Astrocyte (in vitro differentiated cells and primary cell): ENCODE measurements around the gene SIPA1. TPM values are rescaled to one million over a fixed set of nuclear protein-coding genes. Genes with fewer than 3 reads are reported as not detected.

Source experiments
- DNase-seq: peaks from one replicate; pipeline ENCODE4 v3.0.0-alpha.2; 2010; ENCODE audit warnings: low read depth
- FAIRE-seq: peaks from 2 replicates; lab custom pipeline; 2011; peaks lifted over from hg19 to GRCh38; lab: Jason Lieb, UNC
- H2AFZ ChIP-seq: 2 replicates; pipeline ENCODE4 v1.6.0; 2012; ENCODE audit warnings: low read depth, low read length, inconsistent platforms
- H3K27ac ChIP-seq: 2 replicates; pipeline ENCODE4 v1.5.1; 2011; ENCODE audit warnings: low read depth, low read length, inconsistent platforms
- H3K27me3 ChIP-seq: 2 replicates; pipeline ENCODE4 v1.6.0; 2011; ENCODE audit warnings: low read length, inconsistent platforms; ENCODE audit not compliant: insufficient read depth
- H3K36me3 ChIP-seq: 2 replicates; pipeline ENCODE4 v1.5.1; 2011; ENCODE audit warnings: low read length, inconsistent platforms; ENCODE audit not compliant: insufficient read depth
- H3K4me1 ChIP-seq: 2 replicates; pipeline ENCODE4 v1.5.1; 2011; ENCODE audit warnings: low read length, inconsistent platforms; ENCODE audit not compliant: insufficient read depth
- H3K4me2 ChIP-seq: 2 replicates; pipeline ENCODE4 v1.6.0; 2012; ENCODE audit warnings: low read length, inconsistent platforms
- H3K4me3 ChIP-seq: 2 replicates; pipeline ENCODE4 v1.5.1; 2011; ENCODE audit warnings: low read depth, mild to moderate bottlenecking, low read length, inconsistent platforms; ENCODE audit not compliant: insufficient read depth
- H3K79me2 ChIP-seq: 2 replicates; pipeline ENCODE4 v1.6.0; 2012; ENCODE audit warnings: mild to moderate bottlenecking, low read length, inconsistent platforms; ENCODE audit not compliant: insufficient read depth
- H3K9ac ChIP-seq: 2 replicates; pipeline ENCODE4 v1.6.0; 2012; ENCODE audit warnings: mild to moderate bottlenecking, low read length, inconsistent platforms
- H3K9me3 ChIP-seq: 2 replicates; pipeline ENCODE4 v1.5.1; 2012; ENCODE audit warnings: low read depth, mild to moderate bottlenecking, low read length, inconsistent platforms; ENCODE audit not compliant: insufficient read depth
- H4K20me1 ChIP-seq: 2 replicates; pipeline ENCODE4 v1.6.0; 2012; ENCODE audit warnings: low read length, inconsistent platforms; ENCODE audit not compliant: insufficient read depth
- H3K27ac Mint-ChIP-seq: one replicate; pipeline ENCODE4 v1.8.0; 2021; ENCODE audit warnings: mild to moderate bottlenecking, mixed read lengths; ENCODE audit not compliant: unreplicated experiment
- H3K27me3 Mint-ChIP-seq: one replicate; pipeline ENCODE4 v1.8.0; 2021; ENCODE audit warnings: low read depth, mixed read lengths; ENCODE audit not compliant: unreplicated experiment
- H3K36me3 Mint-ChIP-seq: one replicate; pipeline ENCODE4 v1.8.0; 2021; ENCODE audit warnings: low read depth, mixed read lengths; ENCODE audit not compliant: unreplicated experiment
- H3K4me1 Mint-ChIP-seq: one replicate; pipeline ENCODE4 v1.8.0; 2021; ENCODE audit warnings: low read depth, mixed read lengths; ENCODE audit not compliant: unreplicated experiment
- H3K4me3 Mint-ChIP-seq: one replicate; pipeline ENCODE4 v1.8.0; 2021; ENCODE audit warnings: mild to moderate bottlenecking, moderate library complexity, mixed read lengths; ENCODE audit not compliant: unreplicated experiment
- H3K9me3 Mint-ChIP-seq: one replicate; pipeline ENCODE4 v1.8.0; 2021; ENCODE audit warnings: mild to moderate bottlenecking, mixed read lengths; ENCODE audit not compliant: unreplicated experiment
- CTCF ChIP-seq: IDR thresholded peaks from 2 replicates; pipeline ENCODE4 v1.5.1; 2011; ENCODE audit warnings: low read depth, mild to moderate bottlenecking, inconsistent platforms, low read length, moderate library complexity; ENCODE audit not compliant: insufficient read depth
- EZH2 ChIP-seq: IDR thresholded peaks from 2 replicates; pipeline ENCODE4 v1.6.1; 2012; ENCODE audit warnings: mild to moderate bottlenecking, low read length, inconsistent platforms; ENCODE audit not compliant: insufficient read depth
- total RNA-seq: library from RNA; stranded (reverse); gene quantifications from 2 replicates; pipeline ENCODE4 v1.2.1, GENCODE V29; 2021

The SIPA1 gene
- total RNA-seq, 1 donor from 2014 or later, result 26.7 TPM

DNA sequence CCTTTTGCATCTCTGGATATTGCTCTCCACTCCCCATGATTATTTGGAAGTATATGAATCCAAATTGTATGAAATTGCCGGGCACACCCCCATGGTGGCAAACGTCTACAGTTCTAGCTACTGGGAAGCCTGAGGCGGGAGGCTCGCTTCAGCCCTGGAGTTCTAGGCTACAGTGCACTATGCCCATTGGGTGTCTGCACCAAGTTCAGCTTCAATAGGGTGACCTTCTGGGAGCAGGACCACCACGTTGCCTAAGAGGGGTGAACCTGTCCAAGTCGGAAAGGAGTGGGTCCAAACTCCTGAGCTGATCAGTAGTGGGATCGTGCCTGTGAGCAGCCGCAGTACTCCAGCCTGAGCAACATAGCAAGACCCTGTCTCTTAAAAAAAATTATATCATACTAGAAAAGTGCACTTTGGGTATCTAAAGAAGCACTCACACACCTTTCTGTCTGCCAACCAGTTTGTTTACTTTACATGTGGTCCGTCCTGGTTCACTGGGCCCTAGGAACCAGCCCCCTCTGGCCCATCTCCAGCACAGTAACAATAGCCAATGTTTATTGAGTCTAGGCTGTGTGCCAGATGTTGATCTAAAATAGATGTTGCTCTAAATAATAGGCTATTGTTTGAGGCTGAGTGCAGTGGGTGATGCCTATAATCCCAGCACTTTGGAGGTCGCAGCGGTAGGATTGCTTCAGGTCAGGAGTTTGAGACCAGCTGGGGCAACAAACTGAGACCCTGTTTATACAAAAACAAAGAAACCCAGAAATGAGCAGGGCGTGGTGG lies 57.7 kb downstream of the SIPA1 start:
- H3K9me3 ChIP-seq, result no peaks in the 10 kb centered on the region
- H3K27me3 ChIP-seq, result peaks cover 15% of the 10 kb centered on the region
- H3K4me2 ChIP-seq, result no peak overlapping the region
- Mint-ChIP-seq H3K27ac (no peak overlapping the region), H3K36me3 (peaks cover 1% of the 10 kb centered on the region), H3K4me1 (no peaks in the 10 kb centered on the region), H3K27me3 (peaks cover 32% of the 10 kb centered on the region), H3K4me3 (no peak overlapping the region), H3K9me3 (peaks cover 4% of the 10 kb centered on the region)
- TF ChIP-seq CTCF (no peak), EZH2 (no peak)
- H3K27ac ChIP-seq, result no peak overlapping the region
- H4K20me1 ChIP-seq, result no peaks in the 10 kb centered on the region
- H3K4me3 ChIP-seq, result no peak overlapping the region
- no peaks in the 10 kb centered on the region for H3K79me2 ChIP-seq
- no peaks in the 10 kb centered on the region for H3K4me1 ChIP-seq
- H3K36me3 ChIP-seq, result no peaks in the 10 kb centered on the region
- DNase-seq, result no peak
- no peak for FAIRE-seq
- no peak overlapping the region for H2AFZ ChIP-seq
- no peak overlapping the region for H3K9ac ChIP-seq

- Histone ChIP-seq H3K9me3 (no peaks in the 10 kb centered on the region), H3K27me3 (peaks cover 15% of the 10 kb centered on the region), H3K4me1 (no peaks in the 10 kb centered on the region), H3K4me3 (no peak overlapping the region), H3K79me2 (no peaks in the 10 kb centered on the region), H4K20me1 (no peaks in the 10 kb centered on the region), H3K27ac (no peak overlapping the region), H3K36me3 (no peaks in the 10 kb centered on the region), H3K9ac (no peak overlapping the region), H2AFZ (no peak overlapping the region), H3K4me2 (no peak overlapping the region)
- Mint-ChIP-seq H3K27ac (no peak overlapping the region), H3K4me3 (no peak overlapping the region), H3K4me1 (no peaks in the 10 kb centered on the region), H3K27me3 (peaks cover 35% of the 10 kb centered on the region), H3K36me3 (peaks cover 1% of the 10 kb centered on the region), H3K9me3 (peaks cover 4% of the 10 kb centered on the region)
- TF ChIP-seq CTCF, result no peak
- no peak for TF ChIP-seq EZH2
- no peak for FAIRE-seq
- no peak for DNase-seq
Measured at GRCh38 chr11:65696802-65697552, 59.1 kb downstream of the SIPA1 start.
